HG02840 (cell line): ENCODE measurements around the gene PCDHB12.
"Not testable (repeated sequence)": the region's sequence is repeated elsewhere in the genome, so short reads cannot be mapped to it uniquely, and the experiment has no call there.

Source experiments
- ATAC-seq: cut with Tn5 transposase; IDR thresholded peaks from one replicate; pipeline ENCODE4 v1.9.1; 2021; ENCODE audit warnings: mild to moderate bottlenecking, moderate library complexity, moderate number of reproducible peaks; ENCODE audit not compliant: unreplicated experiment, low FRiP score

PCDHB12 gene

GRCh38 chr5:141208478-141208877, at the start of gene PCDHB12:
Gene PCDHB12 (plus strand): TSS chr5:141208719. CDS start chr5:141208908, 189 bp downstream.
- no peak for ATAC-seq

DNA sequence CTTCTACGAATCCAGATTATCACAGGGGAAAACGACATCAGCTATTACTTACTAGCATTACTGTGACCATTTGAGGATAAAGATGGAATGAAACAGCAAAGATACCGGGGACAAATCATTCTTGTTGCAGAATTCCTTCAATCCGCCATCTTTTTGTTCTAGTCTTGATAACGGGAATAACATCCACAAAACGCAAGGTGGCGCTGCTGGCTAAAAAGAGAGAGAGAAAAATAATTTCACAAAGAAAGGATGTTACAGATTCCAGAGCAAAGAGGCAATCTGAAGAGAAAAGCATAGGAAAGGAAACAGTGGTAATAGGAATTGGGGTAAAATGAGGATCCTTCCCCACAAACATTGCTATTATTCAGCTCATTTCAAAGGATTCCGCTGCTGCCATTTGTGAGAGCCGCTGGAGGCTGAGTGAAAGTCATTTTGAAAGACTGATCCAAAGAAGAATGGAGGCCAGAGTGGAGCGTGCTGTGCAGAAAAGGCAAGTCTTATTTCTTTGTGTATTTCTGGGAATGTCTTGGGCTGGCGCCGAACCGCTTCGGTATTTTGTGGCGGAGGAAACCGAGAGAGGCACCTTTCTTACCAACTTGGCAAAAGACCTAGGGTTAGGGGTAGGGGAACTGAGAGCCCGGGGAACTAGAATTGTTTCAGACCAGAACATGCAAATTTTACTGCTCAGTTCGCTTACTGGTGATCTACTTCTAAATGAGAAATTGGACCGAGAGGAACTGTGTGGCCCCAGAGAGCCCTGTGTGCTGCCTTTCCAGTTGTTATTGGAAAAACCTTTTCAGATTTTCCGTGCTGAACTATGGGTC, 35.9 kb upstream of the PCDHB12 start, which contains the start of gene PCDHB7:
TSS of gene PCDHB7 (plus strand) at position 264 of the 824 bp plus-strand sequence. CDS start at position 456, 192 bp downstream.
- ATAC-seq: no peak

DNA sequence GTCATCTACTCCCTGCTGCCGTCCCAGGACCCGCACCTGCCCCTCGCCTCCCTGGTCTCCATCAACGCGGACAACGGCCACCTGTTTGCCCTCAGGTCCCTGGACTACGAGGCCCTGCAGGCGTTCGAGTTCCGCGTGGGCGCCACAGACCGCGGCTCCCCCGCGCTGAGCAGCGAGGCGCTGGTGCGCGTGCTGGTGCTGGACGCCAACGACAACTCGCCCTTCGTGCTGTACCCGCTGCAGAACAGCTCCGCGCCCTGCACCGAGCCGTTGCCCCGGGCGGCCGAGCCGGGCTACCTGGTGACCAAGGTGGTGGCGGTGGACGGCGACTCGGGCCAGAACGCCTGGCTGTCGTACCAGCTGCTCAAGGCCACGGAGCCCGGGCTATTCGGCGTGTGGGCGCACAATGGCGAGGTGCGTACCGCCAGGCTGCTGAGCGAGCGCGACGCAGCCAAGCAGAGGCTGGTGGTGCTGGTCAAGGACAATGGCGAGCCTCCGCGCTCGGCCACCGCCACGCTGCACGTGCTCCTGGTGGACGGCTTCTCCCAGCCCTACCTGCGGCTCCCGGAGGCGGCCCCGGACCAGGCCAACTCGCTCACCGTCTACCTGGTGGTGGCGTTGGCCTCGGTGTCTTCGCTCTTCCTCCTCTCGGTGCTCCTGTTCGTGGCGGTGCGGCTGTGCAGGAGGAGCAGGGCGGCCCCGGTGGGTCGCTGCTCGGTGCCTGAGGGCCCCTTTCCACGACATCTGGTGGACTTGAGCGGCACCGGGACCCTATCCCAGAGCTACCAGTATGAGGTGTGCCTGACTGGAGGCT, 34.0 kb upstream of the PCDHB12 start:
- not testable (repeated sequence) for ATAC-seq

GRCh38 chr5:141175933-141176332, 32.6 kb upstream of the PCDHB12 start:
- ATAC-seq: no peak

GRCh38 chr5:141177577-141178191, 30.8 kb upstream of the PCDHB12 start, which contains the start of gene PCDHB8:
Gene PCDHB8 (plus strand): TSS chr5:141177790. CDS start chr5:141178035, 245 bp downstream.
- not testable (repeated sequence) for ATAC-seq

- ATAC-seq: not testable (repeated sequence)
Observed at GRCh38 chr5:141179371-141179770, 29.1 kb upstream of the PCDHB12 start.

DNA sequence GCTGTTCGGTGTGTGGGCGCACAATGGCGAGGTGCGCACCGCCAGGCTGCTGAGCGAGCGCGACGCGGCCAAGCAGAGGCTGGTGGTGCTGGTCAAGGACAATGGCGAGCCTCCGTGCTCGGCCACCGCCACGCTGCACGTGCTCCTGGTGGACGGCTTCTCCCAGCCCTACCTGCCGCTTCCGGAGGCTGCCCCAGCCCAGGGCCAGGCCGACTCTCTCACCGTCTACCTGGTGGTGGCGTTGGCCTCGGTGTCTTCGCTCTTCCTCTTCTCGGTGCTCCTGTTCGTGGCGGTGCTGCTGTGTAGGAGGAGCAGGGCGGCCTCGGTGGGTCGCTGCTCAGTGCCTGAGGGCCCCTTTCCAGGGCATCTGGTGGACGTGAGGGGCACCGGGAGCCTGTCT, 28.6 kb upstream of the PCDHB12 start:
- ATAC-seq: not testable (repeated sequence)

DNA sequence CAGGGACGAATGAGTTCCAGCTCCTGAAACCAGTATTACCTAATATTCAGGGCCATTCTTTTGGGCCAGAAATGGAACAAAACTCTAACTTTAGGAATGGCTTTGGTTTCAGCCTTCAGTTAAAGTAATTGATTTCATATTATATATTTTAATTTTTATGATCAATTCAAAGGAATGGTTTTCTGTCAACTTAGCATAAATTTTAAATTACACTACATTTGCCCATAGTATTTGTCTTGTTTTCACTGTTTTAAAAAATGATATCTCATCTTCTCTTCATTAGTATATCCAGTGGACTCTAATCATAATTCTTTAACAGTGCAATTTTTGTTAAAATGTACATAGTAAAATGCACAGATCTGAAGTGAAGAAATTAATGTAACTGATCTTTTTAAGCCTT, 28.2 kb upstream of the PCDHB12 start:
- ATAC-seq: no peak

GRCh38 chr5:141182248-141182647, 26.3 kb upstream of the PCDHB12 start, which contains the start of gene PCDHB16:
Gene PCDHB16 (plus strand): TSS chr5:141182387. CDS start chr5:141182560, 173 bp downstream.
- no peak for ATAC-seq

GRCh38 chr5:141184117-141184855, 24.2 kb upstream of the PCDHB12 start:
- ATAC-seq: not testable (repeated sequence)

DNA sequence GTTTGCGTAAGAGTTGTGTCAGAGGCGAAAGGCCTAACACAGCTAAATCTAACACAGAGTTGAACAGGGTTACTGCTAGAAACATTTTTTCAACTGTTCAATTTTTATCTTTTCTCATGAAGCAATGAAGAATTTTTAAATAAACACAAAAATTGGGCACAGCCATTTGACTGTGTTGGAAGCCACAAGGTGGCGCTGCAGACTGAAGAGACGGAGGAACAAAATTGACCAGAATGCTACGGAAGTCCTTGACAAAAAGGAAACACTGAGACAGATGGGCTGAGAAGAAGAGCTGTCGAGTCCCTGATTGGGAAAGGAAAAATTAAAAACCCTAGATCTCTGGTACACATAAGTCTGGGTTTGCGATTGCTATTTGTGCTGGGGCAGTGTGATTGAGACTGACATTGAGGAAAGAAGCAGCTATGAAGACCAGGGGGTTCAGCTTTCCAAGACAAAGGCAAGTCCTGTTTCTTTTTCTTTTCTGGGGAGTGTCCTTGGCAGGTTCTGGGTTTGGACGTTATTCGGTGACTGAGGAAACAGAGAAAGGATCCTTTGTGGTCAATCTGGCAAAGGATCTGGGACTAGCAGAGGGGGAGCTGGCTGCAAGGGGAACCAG, 21.5 kb upstream of the PCDHB12 start, which contains the start of gene PCDHB9:
TSS of gene PCDHB9 (plus strand) at position 265 of the 616 bp plus-strand sequence. CDS start at position 423, 158 bp downstream.
- no peak for ATAC-seq

DNA sequence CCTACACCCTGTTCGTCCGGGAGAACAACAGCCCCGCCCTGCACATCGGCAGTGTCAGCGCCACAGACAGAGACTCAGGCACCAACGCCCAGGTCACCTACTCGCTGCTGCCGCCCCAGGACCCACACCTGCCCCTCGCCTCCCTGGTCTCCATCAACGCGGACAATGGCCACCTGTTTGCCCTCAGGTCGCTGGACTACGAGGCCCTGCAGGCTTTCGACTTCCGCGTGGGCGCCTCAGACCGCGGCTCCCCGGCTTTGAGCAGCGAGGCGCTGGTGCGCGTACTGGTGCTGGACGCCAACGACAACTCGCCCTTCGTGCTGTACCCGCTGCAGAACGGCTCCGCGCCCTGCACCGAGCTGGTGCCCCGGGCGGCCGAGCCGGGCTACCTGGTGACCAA, 19.8 kb upstream of the PCDHB12 start:
- ATAC-seq: not testable (repeated sequence)

DNA sequence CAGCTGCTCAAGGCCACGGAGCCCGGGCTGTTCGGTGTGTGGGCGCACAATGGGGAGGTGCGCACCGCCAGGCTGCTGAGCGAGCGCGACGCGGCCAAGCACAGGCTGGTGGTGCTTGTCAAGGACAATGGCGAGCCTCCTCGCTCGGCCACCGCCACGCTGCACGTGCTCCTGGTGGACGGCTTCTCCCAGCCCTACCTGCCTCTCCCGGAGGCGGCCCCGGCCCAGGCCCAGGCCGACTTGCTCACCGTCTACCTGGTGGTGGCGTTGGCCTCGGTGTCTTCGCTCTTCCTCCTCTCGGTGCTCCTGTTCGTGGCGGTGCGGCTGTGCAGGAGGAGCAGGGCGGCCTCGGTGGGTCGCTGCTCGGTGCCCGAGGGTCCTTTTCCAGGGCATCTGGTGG, 19.4 kb upstream of the PCDHB12 start:
- ATAC-seq: not testable (repeated sequence)

DNA sequence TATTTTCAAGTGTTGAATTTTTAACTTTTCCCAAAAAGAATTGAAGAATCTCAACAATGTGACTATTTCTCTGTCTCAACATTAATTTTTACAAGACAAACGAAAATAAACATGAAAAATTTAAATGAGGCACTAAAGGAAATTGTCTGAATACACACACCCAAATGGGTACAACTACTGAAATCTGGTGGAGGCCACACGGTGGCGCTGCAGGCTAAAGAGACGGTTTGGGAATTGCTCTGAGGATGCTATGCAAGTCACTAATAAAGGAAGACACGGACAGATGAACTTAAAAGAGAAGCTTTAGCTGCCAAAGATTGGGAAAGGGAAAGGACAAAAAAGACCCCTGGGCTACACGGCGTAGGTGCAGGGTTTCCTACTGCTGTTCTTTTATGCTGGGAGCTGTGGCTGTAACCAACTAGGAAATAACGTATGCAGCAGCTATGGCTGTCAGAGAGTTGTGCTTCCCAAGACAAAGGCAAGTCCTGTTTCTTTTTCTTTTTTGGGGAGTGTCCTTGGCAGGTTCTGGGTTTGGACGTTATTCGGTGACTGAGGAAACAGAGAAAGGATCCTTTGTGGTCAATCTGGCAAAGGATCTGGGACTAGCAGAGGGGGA, 16.3 kb upstream of the PCDHB12 start, which contains the start of gene PCDHB10:
TSS of gene PCDHB10 (plus strand) at position 244 of the 616 bp plus-strand sequence. CDS start at position 444, 200 bp downstream.
- no peak for ATAC-seq

GRCh38 chr5:141194332-141194731, 14.2 kb upstream of the PCDHB12 start:
- ATAC-seq: not testable (repeated sequence)

DNA sequence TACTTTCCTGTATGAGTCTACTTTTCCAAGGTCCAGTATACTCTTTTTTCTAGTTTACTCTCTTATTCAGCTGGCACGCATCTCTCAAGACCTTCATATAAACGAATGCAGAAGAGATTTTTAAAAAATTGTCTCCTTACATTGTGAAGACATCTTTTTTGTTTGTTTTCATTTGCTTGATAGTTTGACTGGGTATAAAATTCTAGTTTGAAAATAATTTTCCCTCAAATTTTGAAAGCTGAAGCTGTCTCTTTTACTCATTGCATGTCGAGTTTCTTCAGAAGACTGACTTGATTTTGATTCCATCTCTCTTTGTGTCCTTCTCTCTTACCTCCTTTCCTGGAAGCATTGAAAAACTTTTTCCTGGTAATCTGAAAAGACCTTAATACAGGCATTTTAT, 12.2 kb upstream of the PCDHB12 start:
- no peak for ATAC-seq

DNA sequence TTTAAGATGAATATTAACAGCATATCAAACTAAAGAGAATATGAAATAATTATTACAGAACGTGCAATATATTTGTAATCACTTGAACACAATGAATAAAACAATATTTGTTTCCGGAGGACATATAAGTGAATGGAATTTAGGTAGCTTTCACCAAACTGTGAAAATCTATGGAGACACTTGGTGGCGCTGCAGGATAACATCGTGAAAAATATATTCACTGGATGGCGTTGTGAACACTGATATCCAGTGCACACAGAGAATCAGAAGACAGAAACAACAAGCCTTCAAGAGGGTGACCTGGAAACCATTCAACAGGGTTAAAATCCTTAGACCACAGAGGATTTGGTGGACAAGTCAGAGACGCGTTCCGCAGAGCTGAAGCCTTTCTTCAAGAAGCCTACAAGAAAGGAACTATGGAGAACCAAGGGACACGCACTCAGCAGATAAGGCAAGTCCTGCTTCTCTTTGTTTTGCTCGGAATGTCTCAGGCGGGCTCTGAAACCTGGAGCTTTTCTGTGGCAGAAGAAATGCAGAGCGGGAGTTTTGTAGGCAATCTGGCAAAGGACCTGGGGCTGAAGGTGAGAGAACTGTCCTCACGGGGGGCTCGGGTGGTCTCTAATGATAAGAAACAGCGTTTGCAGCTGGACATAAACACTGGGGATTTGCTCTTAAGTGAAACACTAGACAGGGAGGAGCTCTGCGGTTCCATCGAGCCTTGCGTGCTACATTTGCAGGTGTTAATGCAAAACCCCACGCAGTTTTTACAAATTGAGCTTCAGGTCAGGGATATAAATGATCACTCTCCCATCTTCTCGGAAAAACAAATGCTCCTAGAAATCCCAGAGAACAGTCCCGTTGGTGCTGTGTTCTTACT, 8.9 kb upstream of the PCDHB12 start, which contains the start of gene PCDHB11:
TSS of gene PCDHB11 (plus strand) at position 269 of the 877 bp plus-strand sequence. CDS start at position 417, 148 bp downstream.
- no peak for ATAC-seq

DNA sequence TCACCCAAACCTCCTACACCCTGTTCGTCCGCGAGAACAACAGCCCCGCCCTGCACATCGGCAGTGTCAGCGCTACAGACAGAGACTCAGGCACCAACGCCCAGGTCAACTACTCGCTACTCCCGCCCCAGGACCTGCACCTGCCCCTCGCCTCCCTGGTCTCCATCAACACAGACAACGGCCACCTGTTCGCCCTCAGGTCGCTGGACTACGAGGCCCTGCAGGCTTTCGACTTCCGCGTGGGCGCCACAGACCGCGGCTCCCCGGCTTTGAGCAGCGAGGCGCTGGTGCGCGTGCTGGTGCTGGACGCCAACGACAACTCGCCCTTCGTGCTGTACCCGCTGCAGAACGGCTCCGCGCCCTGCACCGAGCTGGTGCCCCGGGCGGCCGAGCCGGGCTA, 7.4 kb upstream of the PCDHB12 start:
- not testable (repeated sequence) for ATAC-seq
